NOMO-1 treated with dmso at 0.1 percent for 144 hours (cell line): ENCODE measurements around the gene RBM46.
"Not testable (repeated sequence)": the region's sequence is repeated elsewhere in the genome, so short reads cannot be mapped to it uniquely, and the experiment has no call there.

Experiments used
- DNase-seq: peaks from one replicate; lab custom pipeline; 2025; ENCODE audit not compliant: unreplicated experiment; lab: John Stamatoyannopoulos, UW

RBM46 gene

DNA sequence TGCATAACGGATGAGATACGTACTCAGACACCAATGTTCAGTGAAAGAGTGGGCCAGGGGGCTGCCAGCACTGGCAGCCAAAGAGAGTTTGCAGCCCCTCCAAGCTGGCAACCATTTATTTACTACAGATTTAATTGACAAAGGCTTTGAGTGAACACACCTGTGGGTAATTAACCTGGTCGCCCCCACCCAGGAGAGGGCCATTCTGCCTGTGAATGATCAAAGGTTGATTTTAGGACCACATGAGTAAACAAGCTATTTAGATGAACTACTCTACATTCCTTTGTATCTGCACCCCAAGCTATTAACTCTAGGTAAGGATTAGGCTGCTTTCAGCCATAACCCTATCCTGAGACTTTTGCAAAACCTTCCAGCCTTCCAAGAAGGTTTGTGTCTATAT is 55.0 kb downstream of the RBM46 start:
- no peak for DNase-seq

DNA sequence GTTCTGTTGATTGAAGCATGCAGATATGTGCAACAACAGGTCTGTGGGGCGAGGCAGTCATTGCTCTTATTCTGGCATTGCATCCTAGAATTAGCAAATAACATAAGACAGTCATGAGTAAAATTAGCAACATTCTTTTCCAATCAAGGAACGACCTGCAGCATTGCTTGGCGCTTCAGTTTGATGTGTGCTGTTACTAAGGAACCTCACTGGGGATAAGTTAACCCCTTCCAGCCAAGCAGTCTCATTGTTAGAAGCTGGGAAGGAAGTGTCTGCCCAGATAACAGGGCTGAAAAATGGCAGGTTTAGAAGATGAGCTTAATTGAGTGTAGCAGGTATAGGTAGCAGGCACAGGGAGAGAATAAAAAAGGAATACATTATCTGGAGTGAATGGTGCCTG is 55.4 kb downstream of the RBM46 start:
- DNase-seq = no peak

DNA sequence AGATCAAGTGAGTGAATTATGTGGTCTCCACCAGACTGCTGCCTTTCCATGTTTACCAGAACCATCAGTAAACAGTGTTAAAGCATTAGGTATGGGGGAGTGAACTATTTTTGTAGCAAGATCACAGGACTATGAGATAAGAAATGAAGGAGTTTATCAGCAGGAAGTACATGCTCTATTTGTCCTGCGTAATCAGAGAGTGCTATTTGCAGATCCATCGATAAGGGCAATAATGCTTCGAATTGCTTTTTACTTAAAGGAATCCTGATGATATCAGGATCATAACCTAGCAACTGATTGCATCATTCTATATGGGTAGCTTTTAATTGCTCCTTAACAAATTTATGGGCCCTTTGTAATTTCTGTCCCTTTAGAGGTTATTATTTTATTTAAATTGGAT is 57.1 kb downstream of the RBM46 start:
- DNase-seq = no peak

DNA sequence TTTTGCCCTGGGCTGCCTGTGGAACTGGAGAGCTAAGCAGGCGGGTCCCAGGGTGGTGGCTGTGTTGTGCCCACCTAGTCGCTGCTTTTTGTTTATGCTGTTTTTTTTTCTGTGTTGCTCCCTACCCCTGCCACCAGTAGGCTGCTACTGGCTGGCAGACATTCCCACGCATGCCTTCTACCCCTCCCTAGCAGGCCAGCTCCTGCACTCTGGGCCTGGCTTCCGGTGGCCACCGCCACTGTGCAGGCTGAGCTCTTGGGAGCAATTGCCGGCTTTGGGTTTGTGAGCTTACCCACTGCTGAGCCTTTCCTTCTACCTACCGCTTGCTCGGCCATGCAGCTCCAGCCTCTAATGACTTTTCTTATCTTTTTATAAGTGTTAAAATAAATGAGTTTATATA is 57.6 kb downstream of the RBM46 start:
- no peak for DNase-seq

DNA sequence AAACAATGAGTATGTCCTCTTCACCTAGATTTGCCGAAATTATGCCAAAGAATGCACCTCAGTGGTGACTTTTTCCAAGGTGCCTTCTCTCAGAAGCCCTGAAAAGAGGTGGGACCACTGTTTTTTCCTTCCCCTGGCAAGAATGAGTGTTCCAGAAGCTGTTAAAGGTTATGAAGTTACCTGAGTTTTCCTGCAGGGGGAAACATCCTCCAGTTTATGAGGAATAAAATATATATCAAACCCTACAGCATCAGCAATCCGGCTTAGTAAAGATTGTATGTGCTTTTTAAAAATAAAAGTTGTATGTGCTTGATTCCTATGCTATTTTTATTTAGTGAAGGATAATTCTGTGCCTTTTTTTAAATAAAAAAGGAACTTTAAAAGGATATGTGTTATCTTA is 73.3 kb downstream of the RBM46 start:
- no peak for DNase-seq

DNA sequence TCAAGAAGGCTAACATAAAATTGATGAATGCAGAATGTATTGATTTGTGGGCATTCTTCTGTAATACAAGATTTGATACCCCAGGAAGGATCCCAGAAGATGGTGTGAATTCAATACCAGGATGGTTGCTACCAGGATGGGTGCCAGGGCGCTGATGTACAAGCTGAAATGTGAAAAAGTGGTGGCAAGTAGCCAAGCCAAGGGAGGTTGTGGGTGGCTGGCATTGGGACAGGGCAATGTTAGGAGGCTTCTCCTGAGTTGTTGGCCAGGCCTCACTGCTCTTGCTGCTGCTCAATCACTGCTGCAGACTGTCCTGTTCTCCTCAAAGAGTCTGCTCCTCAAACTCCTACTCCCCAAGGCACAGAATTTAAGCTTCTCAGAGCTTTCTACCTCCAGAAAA is 77.1 kb downstream of the RBM46 start:
- no peak for DNase-seq

DNA sequence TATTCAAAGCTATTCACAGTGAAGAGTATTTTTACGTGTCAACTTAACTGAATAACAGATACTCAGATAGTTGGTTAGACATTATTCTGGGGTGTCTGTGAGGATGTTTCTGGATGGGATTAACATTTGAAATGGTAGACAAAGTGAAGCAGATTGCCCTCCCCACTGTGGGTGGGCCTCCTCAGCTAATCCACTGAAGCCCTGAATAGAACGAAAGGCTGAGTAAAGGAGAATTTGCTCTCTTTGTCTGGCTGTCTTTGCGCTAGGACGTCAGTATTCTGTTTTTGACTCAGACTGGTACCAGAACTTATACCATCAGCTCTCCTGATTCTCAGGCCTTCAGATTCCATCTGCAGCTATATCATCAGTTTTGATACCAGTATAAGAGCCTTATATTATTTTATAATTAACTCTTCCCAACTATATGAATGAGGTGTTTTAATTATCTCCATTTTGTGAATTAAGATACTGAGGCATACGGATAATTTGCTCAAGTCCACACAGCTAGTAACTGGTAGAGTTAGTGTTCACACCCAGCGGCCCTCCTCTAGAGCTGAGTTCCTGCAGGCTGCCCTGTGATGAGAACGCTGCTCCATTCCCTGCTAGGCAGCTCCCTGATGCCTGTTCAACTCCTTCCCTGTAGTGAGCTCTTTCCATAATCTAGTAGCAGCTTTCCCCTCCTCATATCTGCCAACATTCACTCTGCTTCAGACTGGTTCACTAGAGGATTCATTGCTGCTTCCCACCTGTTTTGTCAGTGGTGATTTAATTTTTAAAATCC is 87.5 kb downstream of the RBM46 start:
- no peak for DNase-seq

DNA sequence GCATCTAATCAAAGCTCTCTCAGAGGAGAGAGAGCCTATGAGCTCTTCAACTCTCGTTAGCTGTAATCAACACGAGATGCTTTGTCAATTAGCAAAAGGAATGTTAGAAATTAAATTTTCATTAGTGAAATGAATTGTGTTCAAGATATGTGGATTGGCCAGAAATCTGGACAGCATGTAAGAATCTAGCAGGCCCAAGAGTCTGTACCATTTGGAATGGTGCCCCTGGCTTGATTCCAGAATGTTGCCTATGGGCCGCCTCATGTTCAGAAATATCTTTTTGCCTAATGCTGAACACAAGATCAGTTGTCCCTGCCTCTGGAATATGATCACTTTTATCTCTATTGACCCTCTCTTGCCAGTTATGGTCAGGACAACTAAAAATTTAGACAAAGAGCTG is 88.2 kb downstream of the RBM46 start:
- DNase-seq = no peak

DNA sequence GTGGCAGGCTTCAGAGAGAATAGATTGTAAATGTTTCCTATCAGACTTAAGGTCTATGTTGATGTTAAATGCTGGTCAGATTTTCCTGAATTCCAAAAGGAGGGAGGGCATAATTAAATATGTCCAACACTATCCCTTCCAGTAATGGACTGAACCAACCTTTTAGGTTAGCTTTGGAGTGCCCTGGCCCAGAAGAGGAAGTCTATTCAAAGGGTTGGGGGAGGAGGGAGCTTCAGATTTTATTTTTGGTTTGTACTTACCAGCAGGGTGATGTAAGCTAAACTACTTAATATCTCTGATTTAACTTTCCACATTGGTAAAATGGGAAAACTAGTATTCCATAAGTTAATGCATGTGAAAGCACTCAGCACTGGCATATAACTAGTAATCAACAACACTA is 91.1 kb downstream of the RBM46 start:
- no peak for DNase-seq

DNA sequence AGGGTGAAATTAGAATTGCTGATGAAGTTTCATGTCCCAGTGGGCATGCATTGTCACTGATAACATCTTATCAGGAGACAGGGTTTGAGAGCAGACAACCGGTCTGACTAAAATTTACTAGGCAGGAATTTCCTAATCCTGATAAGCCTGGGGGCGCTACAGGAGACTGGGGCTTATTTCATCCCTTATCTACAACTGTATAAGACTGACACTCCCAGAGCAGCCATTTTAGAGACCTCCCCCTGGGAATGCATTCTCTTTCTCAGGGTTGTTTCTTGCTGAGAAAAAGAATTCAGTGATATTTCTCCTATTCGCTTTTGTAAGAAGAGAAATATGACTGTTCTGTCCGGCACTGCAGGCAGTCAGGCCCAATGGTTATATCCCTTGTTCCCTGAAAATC is 93.0 kb downstream of the RBM46 start:
- not testable (repeated sequence) for DNase-seq

DNA sequence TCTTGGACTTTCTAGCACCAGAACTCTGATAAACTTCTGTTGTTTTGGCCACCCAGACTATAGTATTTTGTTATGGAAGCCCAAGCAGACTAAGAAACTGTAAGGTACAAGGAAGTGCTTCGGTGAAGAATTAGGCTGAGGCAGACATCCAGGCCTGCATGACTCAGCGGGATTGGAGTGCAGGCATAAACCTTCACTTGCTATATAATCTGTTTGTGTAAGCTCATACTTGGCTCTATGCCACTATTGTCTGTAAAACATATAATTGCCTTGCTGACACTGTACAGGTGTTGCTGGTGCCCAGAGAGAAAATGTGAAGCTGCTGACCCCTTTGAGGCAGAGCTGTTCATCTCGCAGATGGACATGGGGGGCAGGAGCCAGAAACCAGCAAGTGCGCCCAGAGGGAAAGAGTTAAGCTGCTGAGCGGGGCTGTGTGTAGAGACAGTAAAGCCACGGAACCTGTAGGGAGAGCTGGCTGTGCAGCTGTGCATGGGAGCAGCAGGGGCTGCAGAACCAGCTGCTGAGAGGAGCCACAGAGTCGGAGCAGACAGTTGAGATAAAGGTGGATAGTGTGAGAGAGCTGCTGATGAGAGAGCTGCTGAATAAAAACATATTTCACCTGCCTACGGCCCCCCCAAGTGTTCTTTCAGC is 96.2 kb downstream of the RBM46 start:
- DNase-seq = no peak
